GM12878 (cell line): ENCODE data around the gene TMEM198. TPM values are rescaled to one million over a fixed set of nuclear protein-coding genes. Genes with fewer than 3 reads are reported as not detected.
A peak's percentile ranks its signal among the peaks of the same experiment; 100 is the strongest.

Experiments
- ATAC-seq: fragments of 200-7000 bp; cut with Tn5 transposase; 3 replicates; pipeline ENCODE4 v1.9.1; 2020; ENCODE audit warnings: mild to moderate bottlenecking, moderate library complexity
- BruUV-seq: library from RNA; stranded (reverse); fragments of 400-500 nt; replicated peaks from 2 replicates; lab custom pipeline; 2021; lab: Mats Ljungman, UMichigan
- CTCF ChIA-PET: fragments of 300-600 bp; sonication (Branson Sonifier 250); formaldehyde crosslinking; extraction: SDS; loops from one replicate; lab custom pipeline; 2021; ENCODE audit warnings: inconsistent platforms; lab: Yijun Ruan, JAX
- POLR2A ChIA-PET: fragments of 350-600 bp; formaldehyde crosslinking; extraction: SDS; loops from one replicate; lab custom pipeline; 2021; ENCODE audit warnings: inconsistent platforms; lab: Charles Lee
- RAD21 ChIA-PET: fragments of 300-600 bp; sonication (Branson Sonifier 250); formaldehyde crosslinking; loops from one replicate; lab custom pipeline; 2023; ENCODE audit warnings: antibody characterized with exemption; ENCODE audit not compliant: unreplicated experiment; lab: Charles Lee
- SMC1A ChIA-PET: fragments of 300-600 bp; sonication (Branson Sonifier 250); formaldehyde crosslinking; loops from one replicate; lab custom pipeline; 2023; ENCODE audit not compliant: unreplicated experiment, uncharacterized antibody; lab: Charles Lee
- DNase-seq: peaks from one replicate; pipeline ENCODE4 v3.0.0-alpha.2; 2011; ENCODE audit warnings: low read depth, low spot score
- FAIRE-seq: peaks from 3 replicates; lab custom pipeline; 2011; peaks lifted over from hg19 to GRCh38; lab: Jason Lieb, UNC
- H2AFZ ChIP-seq: 2 replicates; pipeline ENCODE4 v1.6.0; 2011; ENCODE audit warnings: low read depth, low read length, control low read depth; ENCODE audit not compliant: control insufficient read depth
- H3K27ac ChIP-seq: 2 replicates; pipeline ENCODE4 v1.5.1; 2011; ENCODE audit warnings: control low read depth; ENCODE audit not compliant: control insufficient read depth, insufficient read depth
- H3K27me3 ChIP-seq, 2 experiments: replicated peaks in 1 of 2; 2 replicates each; pipeline versions ENCODE4 v1.6.0 to v1.6.1; 2011; ENCODE audit warnings: low read length in 1 of 2; ENCODE audit not compliant: control insufficient read depth in 2 of 2, insufficient read depth in 2 of 2
- H3K36me3 ChIP-seq, 2 experiments: 2 replicates each; pipeline ENCODE4 v1.5.1; 2011; ENCODE audit warnings: low read length in 1 of 2; ENCODE audit not compliant: control insufficient read depth in 2 of 2, insufficient read depth in 2 of 2
- H3K4me1 ChIP-seq: 2 replicates; pipeline ENCODE4 v1.6.1; 2011; ENCODE audit warnings: mild to moderate bottlenecking, low read length, moderate library complexity, mixed read lengths; ENCODE audit not compliant: control insufficient read depth, insufficient read depth
- H3K4me2 ChIP-seq: 2 replicates; pipeline ENCODE4 v1.6.0; 2011; ENCODE audit warnings: control low read depth; ENCODE audit not compliant: control insufficient read depth, insufficient read depth
- H3K4me3 ChIP-seq: fragments of 200-600 bp; sonication (generic); 2 replicates; pipeline ENCODE4 v1.5.1; 2016
- H3K79me2 ChIP-seq: 2 replicates; pipeline ENCODE4 v1.6.0; 2011; ENCODE audit warnings: low read length; ENCODE audit not compliant: control insufficient read depth, insufficient read depth
- H3K9ac ChIP-seq: 2 replicates; pipeline ENCODE4 v1.8.0; 2011; ENCODE audit warnings: low read length, control low read depth, mixed read lengths; ENCODE audit not compliant: control insufficient read depth, insufficient read depth
- H3K9me3 ChIP-seq: replicated peaks from 3 replicates; pipeline ENCODE4 v1.5.1; 2011; ENCODE audit warnings: mild to moderate bottlenecking, low read length; ENCODE audit not compliant: control insufficient read depth, insufficient read depth
- H4K20me1 ChIP-seq: 2 replicates; pipeline ENCODE4 v1.6.0; 2011; ENCODE audit not compliant: control insufficient read depth, insufficient read depth
- BMI1 ChIP-seq: fragments of 450-650 bp; IDR thresholded peaks from 2 replicates; pipeline ENCODE4 v1.6.1; 2016; ENCODE audit warnings: mild to moderate bottlenecking, moderate library complexity, borderline replicate concordance
- HDAC6 ChIP-seq: fragments of 200-600 bp; sonication (generic); IDR thresholded peaks from one replicate; pipeline ENCODE4 v1.8.0; 2017; ENCODE audit warnings: antibody characterized with exemption; ENCODE audit not compliant: unreplicated experiment
- MTA3 ChIP-seq: IDR thresholded peaks from 2 replicates; pipeline ENCODE4 v1.6.1; 2012; ENCODE audit warnings: low read length, inconsistent platforms, borderline replicate concordance
- MYC ChIP-seq: IDR thresholded peaks from 2 replicates; pipeline ENCODE4 v1.6.1; 2011; ENCODE audit warnings: mild to moderate bottlenecking, low read length, moderate library complexity, inconsistent platforms; ENCODE audit not compliant: insufficient read depth, insufficient replicate concordance, insufficient read length, severe bottlenecking
- NR2F1 ChIP-seq: fragments of 450-650 bp; conservative IDR thresholded peaks from 2 replicates; pipeline ENCODE4 v1.6.1; 2017; ENCODE audit warnings: mild to moderate bottlenecking
- PKNOX1 ChIP-seq: fragments of 450-650 bp; IDR thresholded peaks from 2 replicates; pipeline ENCODE4 v1.6.1; 2016; ENCODE audit warnings: mild to moderate bottlenecking
- POLR2A ChIP-seq: IDR thresholded peaks from 2 replicates; pipeline ENCODE4 v1.6.1; 2011; ENCODE audit warnings: low read depth, mild to moderate bottlenecking, low read length
- SUZ12 ChIP-seq: fragments of 200-600 bp; sonication (generic); IDR thresholded peaks from one replicate; pipeline ENCODE4 v1.6.1; 2018; ENCODE audit warnings: antibody characterized with exemption, mild to moderate bottlenecking; ENCODE audit not compliant: unreplicated experiment
- USF2 ChIP-seq: IDR thresholded peaks from 2 replicates; pipeline ENCODE4 v1.6.1; 2011; ENCODE audit warnings: low read depth, low read length, improper control_type of control experiment, borderline replicate concordance
- WGBS: methylation state at CpG from one replicate; pipeline ENCODE4 v1.1.6; 2016; ENCODE audit warnings: low lambda C conversion rate; ENCODE audit not compliant: insufficient replicate concordance, insufficient coverage; ENCODE audit errors: missing lambda C conversion rate; 5-methylcytosine and 5-hydroxymethylcytosine counted together
- in situ Hi-C: fragments of 300-500 bp; cut with MboI; formaldehyde crosslinking; loops from 9 replicates; pipeline ENCODE4 v1.14.3; 2018; ENCODE audit warnings: mixed read lengths
- intact Hi-C: fragments of 100-400 bp; cut with micrococcal nuclease; formaldehyde crosslinking; loops from one replicate; pipeline ENCODE4 v1.14.2; 2022; ENCODE audit not compliant: unreplicated experiment
- polyA plus RNA-seq, 11 experiments: library from polyadenylated mRNA; depleted of rRNA in 4 of 11; unstranded in 6 of 11; stranded (reverse) in 5 of 11; fragments of >200 nt; fragmentation: Nextera tagmentation in 4 of 11; fragmentation: Illumina TruSeq in 1 of 11; extraction: Ambion mirVana in 4 of 11; extraction: Trizol in 1 of 11; gene quantifications; 1 replicate in 1 of 11; 2 replicates in 10 of 11; pipeline versions ENCODE4 v1.2.1 to v1.2.3, GENCODE V29; 2011 to 2016; ENCODE audit warnings: inconsistent platforms in 2 of 11, missing spikeins in 2 of 11, low read depth in 1 of 11
- total RNA-seq, 4 experiments: library from RNA; depleted of rRNA in 3 of 4; stranded (reverse); fragments of >200 nt in 3 of 4; fragmentation: Illumina TruSeq in 1 of 4; extraction: Trizol in 1 of 4; gene quantifications; 2 replicates each; pipeline versions ENCODE4 v1.2.1 to v1.2.3, GENCODE V29; 2013 to 2021

Gene TMEM198
- total and polyA plus RNA-seq, 10 of the 15 experiments (the other 5 are each of a cell fraction or from before 2014, with no cell fraction given), result 0.16 to 1.2 (median 0.65) TPM; not detected in 2

- TF ChIP-seq MTA3, result no peak
- TF ChIP-seq SUZ12, result peak; percentile 91
- TF ChIP-seq, all 136 proteins: peak for 1
- SMC1A ChIA-PET, result interaction anchor here (0.9 kb wide), 1 partner anchor 8 kb away, joined by 3 read pairs; no protein-coding TSS in a partner anchor
- intact Hi-C loops, result no loop called here
- Histone ChIP-seq H3K4me2 (no peak overlapping the region), H3K27ac (no peak overlapping the region), H3K36me3 (no peaks in the 10 kb centered on the region), H3K9me3 (no peaks in the 10 kb centered on the region), H4K20me1 (no peaks in the 10 kb centered on the region), H3K9ac (no peak overlapping the region), H3K4me3 (no peak overlapping the region), H3K4me1 (no peaks in the 10 kb centered on the region), H3K27me3 (peaks cover 18% of the 10 kb centered on the region in 2 experiments), H2AFZ (no peak overlapping the region), H3K79me2 (no peaks in the 10 kb centered on the region)
- CTCF ChIA-PET, result interaction anchor here (1.2 to 10.8 kb wide), 2 partner anchors 18 to 26 kb away, joined by 3 to 224 read pairs; partner anchors contain the start of gene GMPPA
- no peak for ATAC-seq
- DNase-seq, result no peak
- FAIRE-seq, result no peak
- no TSS peak for BruUV-seq
- POLR2A ChIA-PET, result no interaction called here
- WGBS, result 6% methylated on average over 32 of the region's 70 CpGs
- RAD21 ChIA-PET, result no interaction called here
- in situ Hi-C loops, result no loop called here
Measured at GRCh38 chr2:219522111-219523030, 21.5 kb upstream of the TMEM198 start.

GRCh38 chr2:219523031-219523671 lies 20.7 kb upstream of the TMEM198 start:
- RAD21 ChIA-PET, result no interaction called here
- BruUV-seq, result no TSS peak
- H3K27ac ChIP-seq, result no peak overlapping the region
- ATAC-seq (no peak), DNase-seq (no peak), FAIRE-seq (no peak)
- no peaks in the 10 kb centered on the region for H3K79me2 ChIP-seq
- no peak overlapping the region for H2AFZ ChIP-seq
- H3K36me3 ChIP-seq, result no peaks in the 10 kb centered on the region
- H3K27me3 ChIP-seq, result peaks cover 16 to 18% of the 10 kb centered on the region in 2 experiments
- SMC1A ChIA-PET, result no interaction called here
- CTCF ChIA-PET, result interaction anchor here (0.9 to 10.8 kb wide), 3 partner anchors 17 to 121 kb away, joined by 3 to 224 read pairs (median 3); partner anchors contain the start of gene GMPPA
- no peak overlapping the region for H3K9ac ChIP-seq
- no peaks in the 10 kb centered on the region for H3K4me1 ChIP-seq
- WGBS, result 21% methylated on average over 20 of the region's 24 CpGs
- in situ Hi-C loops (no loop called here), intact Hi-C loops (no loop called here)
- no peak overlapping the region for H3K4me3 ChIP-seq
- no peak overlapping the region for H3K4me2 ChIP-seq
- no peaks in the 10 kb centered on the region for H3K9me3 ChIP-seq
- POLR2A ChIA-PET, result no interaction called here
- H4K20me1 ChIP-seq, result no peaks in the 10 kb centered on the region
- TF ChIP-seq NR2F1 (no peak), HDAC6 (no peak), MYC (no peak), USF2 (no peak), POLR2A (no peak), BMI1 (no peak), PKNOX1 (no peak)
